OCI-LY3 (cell line): ENCODE measurements around the gene MSH6.

Experiments
- H2AFZ ChIP-seq: fragments of 200-600, 300-600 bp; shearing (Covaris generic); 2 replicates; pipeline ENCODE4 v1.6.0; 2014; ENCODE audit warnings: antibody characterized with exemption, low read depth, low read length
- H3K27ac ChIP-seq: fragments of 200-600, 300-600 bp; sonication (generic); 2 replicates; pipeline ENCODE4 v1.5.1; 2014; ENCODE audit warnings: mild to moderate bottlenecking, low read length, moderate library complexity, mixed read lengths
- H3K27me3 ChIP-seq: fragments of 200-600, 300-600 bp; sonication (generic); 2 replicates; pipeline ENCODE4 v1.6.1; 2014; ENCODE audit warnings: low read depth, low read length, mixed read lengths
- H3K36me3 ChIP-seq: fragments of 200-600, 300-600 bp; sonication (generic); replicated peaks from 2 replicates; pipeline ENCODE3; 2014; ENCODE audit warnings: low read depth, low read length, mixed read lengths
- H3K4me1 ChIP-seq: fragments of 300-600, 200-600 bp; sonication (generic); 2 replicates; pipeline ENCODE4 v1.6.1; 2014; ENCODE audit warnings: low read length, mixed read lengths
- H3K4me2 ChIP-seq: fragments of 200-600, 300-600 bp; sonication (generic); 2 replicates; pipeline ENCODE4 v1.6.1; 2014; ENCODE audit warnings: low read length, mixed read lengths
- H3K4me3 ChIP-seq: fragments of 300-600, 200-600 bp; sonication (generic); 2 replicates; pipeline ENCODE4 v1.5.1; 2014; ENCODE audit warnings: antibody characterized with exemption, mild to moderate bottlenecking, low read length, moderate library complexity
- H3K79me2 ChIP-seq: fragments of 300-600, 200-600 bp; shearing (Covaris generic); 2 replicates; pipeline ENCODE4 v1.6.1; 2014; ENCODE audit warnings: mild to moderate bottlenecking, low read length, mixed read lengths
- H3K9ac ChIP-seq: fragments of 300-600, 200-600 bp; shearing (Covaris generic); 2 replicates; pipeline ENCODE4 v1.6.0; 2014; ENCODE audit warnings: mild to moderate bottlenecking, low read length, moderate library complexity
- H3K9me3 ChIP-seq: fragments of 200-600, 300-600 bp; shearing (Covaris generic); 2 replicates; pipeline ENCODE4 v1.6.1; 2014; ENCODE audit warnings: low read length, mixed read lengths; ENCODE audit not compliant: insufficient read depth
- H4K20me1 ChIP-seq: fragments of 200-600, 300-600 bp; sonication (generic); 2 replicates; pipeline ENCODE4 v1.6.1; 2016; ENCODE audit warnings: low read length, mixed read lengths; ENCODE audit not compliant: insufficient read depth
- CTCF ChIP-seq: fragments of 200-600, 300-600 bp; sonication (generic); IDR thresholded peaks from 2 replicates; pipeline ENCODE4 v1.5.1; 2014; ENCODE audit warnings: antibody characterized with exemption, low read length, low read depth
- EZH2phosphoT487 ChIP-seq: fragments of 200-600 bp; shearing (Covaris generic); IDR thresholded peaks from 2 replicates; pipeline ENCODE4 v1.6.1; 2018; ENCODE audit warnings: antibody characterized with exemption, mixed run types, low read depth

The MSH6 gene

GRCh38 chr2:47737191-47737975 lies 45.6 kb upstream of the MSH6 start:
- Histone ChIP-seq H3K27ac (no peak overlapping the region), H3K36me3 (no peaks in the 10 kb centered on the region), H3K9ac (no peak overlapping the region)

GRCh38 chr2:47738331-47738730 lies 44.6 kb upstream of the MSH6 start:
- no peaks in the 10 kb centered on the region for H3K9me3 ChIP-seq
- H3K9ac ChIP-seq, result no peak overlapping the region
- no peaks in the 10 kb centered on the region for H3K36me3 ChIP-seq
- no peak overlapping the region for H2AFZ ChIP-seq
- H3K4me2 ChIP-seq, result no peak overlapping the region
- no peak overlapping the region for H3K27ac ChIP-seq
- peaks cover 26% of the 10 kb centered on the region for H3K4me1 ChIP-seq
- H3K4me3 ChIP-seq, result no peak overlapping the region
- TF ChIP-seq CTCF (no peak), EZH2phosphoT487 (no peak)
- H3K27me3 ChIP-seq, result no peaks in the 10 kb centered on the region
- H3K79me2 ChIP-seq, result no peaks in the 10 kb centered on the region
- no peaks in the 10 kb centered on the region for H4K20me1 ChIP-seq

More at GRCh38 chr2:47737191-47737975, 45.6 kb upstream of the MSH6 start:
- TF ChIP-seq CTCF (no peak), EZH2phosphoT487 (no peak)
- Histone ChIP-seq H3K4me3 (no peak overlapping the region), H3K4me2 (no peak overlapping the region), H3K4me1 (peaks cover 24% of the 10 kb centered on the region), H4K20me1 (no peaks in the 10 kb centered on the region), H3K9me3 (no peaks in the 10 kb centered on the region), H2AFZ (no peak overlapping the region), H3K27me3 (no peaks in the 10 kb centered on the region), H3K79me2 (no peaks in the 10 kb centered on the region)

GRCh38 chr2:47741101-47741500 lies 41.8 kb upstream of the MSH6 start:
- no peaks in the 10 kb centered on the region for H3K27me3 ChIP-seq
- no peak overlapping the region for H3K27ac ChIP-seq
- no peak overlapping the region for H3K4me3 ChIP-seq
- H3K4me1 ChIP-seq, result peaks cover 17% of the 10 kb centered on the region
- no peak overlapping the region for H3K9ac ChIP-seq
- H3K9me3 ChIP-seq, result no peaks in the 10 kb centered on the region
- no peaks in the 10 kb centered on the region for H3K79me2 ChIP-seq
- H3K36me3 ChIP-seq, result no peaks in the 10 kb centered on the region
- TF ChIP-seq CTCF (no peak), EZH2phosphoT487 (no peak)
- no peaks in the 10 kb centered on the region for H4K20me1 ChIP-seq
- no peak overlapping the region for H3K4me2 ChIP-seq
- H2AFZ ChIP-seq, result no peak overlapping the region

- Histone ChIP-seq H2AFZ (peak overlapping the region; percentile 60; the same call in 1 of the 2 replicates), H3K36me3 (no peaks in the 10 kb centered on the region), H3K9ac (no peak overlapping the region), H3K79me2 (no peaks in the 10 kb centered on the region), H3K4me1 (peaks cover 20% of the 10 kb centered on the region), H3K27me3 (no peaks in the 10 kb centered on the region), H4K20me1 (no peaks in the 10 kb centered on the region), H3K27ac (peak overlapping the region; percentile 22; the same call in 1 of the 2 replicates), H3K4me2 (peak overlapping the region; percentile 48), H3K9me3 (no peaks in the 10 kb centered on the region), H3K4me3 (no peak overlapping the region)
- TF ChIP-seq CTCF (no peak), EZH2phosphoT487 (no peak)
Observed at GRCh38 chr2:47741637-47742036, 41.3 kb upstream of the MSH6 start.
